ENCODE data around the gene ISL2. TPM values are rescaled to one million over a fixed set of nuclear protein-coding genes. Genes with fewer than 3 reads are reported as not detected.

ISL2 gene
- polyA plus RNA-seq, 1 experiment: 7.7 TPM

DNA sequence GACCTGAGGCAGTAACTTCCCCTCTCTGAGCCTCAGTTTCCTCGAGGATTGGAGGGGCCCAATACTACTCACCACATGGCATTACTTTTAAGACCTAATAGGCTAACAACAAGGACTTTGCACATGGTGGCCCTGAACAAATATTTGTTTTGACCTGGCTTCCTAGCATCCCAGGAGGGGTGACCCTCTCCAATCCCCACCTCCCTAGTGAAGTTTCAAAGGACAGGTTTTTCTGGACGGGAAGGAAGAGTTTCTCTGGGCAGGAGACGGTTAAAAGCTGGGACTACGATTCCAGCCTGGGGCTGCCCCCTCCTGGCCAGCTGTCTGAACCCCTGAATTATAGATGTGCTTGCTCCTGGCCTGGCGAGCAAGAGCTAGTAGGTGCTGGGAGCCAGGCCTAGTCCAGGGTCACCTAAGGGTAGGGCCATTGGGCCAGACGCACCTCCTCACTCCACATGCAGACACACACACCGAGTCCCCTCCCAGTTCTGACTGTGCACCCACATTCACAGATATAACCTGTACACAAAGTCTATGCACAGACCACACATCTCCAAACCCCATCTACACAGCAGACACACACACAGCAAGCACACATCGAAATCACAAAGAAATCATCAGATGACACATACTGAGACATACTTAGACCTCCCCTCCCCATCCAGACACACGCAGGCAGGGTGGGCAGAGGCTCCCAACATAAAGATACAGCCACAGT is 2.7 kb upstream of the ISL2 start:
- no peak for DNase-seq (ENCODE audit: low read depth)
- Histone ChIP-seq H3K27me3 (ENCODE audit: control insufficient read depth, insufficient read depth, low read length) (no peaks in the 10 kb centered on the region), H3K36me3 (ENCODE audit: control insufficient read depth, insufficient read depth, low read length) (peaks cover 2% of the 10 kb centered on the region; the same call in 1 of the 2 replicates), H3K4me3 (ENCODE audit: low read depth, low read length) (no peak overlapping the region)
- ChIA-PET POLR2A (no interaction called here), CTCF (interaction anchor here (1.2 to 1.5 kb wide), 5 partner anchors 11 to 185 kb away, joined by 3 to 4 read pairs (median 3); no protein-coding TSS in a partner anchor)
- TF ChIP-seq, protein P1, sequence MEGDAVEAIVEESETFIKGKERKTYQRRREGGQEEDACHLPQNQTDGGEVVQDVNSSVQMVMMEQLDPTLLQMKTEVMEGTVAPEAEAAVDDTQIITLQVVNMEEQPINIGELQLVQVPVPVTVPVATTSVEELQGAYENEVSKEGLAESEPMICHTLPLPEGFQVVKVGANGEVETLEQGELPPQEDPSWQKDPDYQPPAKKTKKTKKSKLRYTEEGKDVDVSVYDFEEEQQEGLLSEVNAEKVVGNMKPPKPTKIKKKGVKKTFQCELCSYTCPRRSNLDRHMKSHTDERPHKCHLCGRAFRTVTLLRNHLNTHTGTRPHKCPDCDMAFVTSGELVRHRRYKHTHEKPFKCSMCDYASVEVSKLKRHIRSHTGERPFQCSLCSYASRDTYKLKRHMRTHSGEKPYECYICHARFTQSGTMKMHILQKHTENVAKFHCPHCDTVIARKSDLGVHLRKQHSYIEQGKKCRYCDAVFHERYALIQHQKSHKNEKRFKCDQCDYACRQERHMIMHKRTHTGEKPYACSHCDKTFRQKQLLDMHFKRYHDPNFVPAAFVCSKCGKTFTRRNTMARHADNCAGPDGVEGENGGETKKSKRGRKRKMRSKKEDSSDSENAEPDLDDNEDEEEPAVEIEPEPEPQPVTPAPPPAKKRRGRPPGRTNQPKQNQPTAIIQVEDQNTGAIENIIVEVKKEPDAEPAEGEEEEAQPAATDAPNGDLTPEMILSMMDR (IDR thresholded peaks at IDR 0.05; ENCODE audit: insufficient read depth, low read depth, low read length): peak; percentile 36

GRCh38 chr15:76334438-76335306 is 1.9 kb upstream of the ISL2 start:
- no peak for DNase-seq (ENCODE audit: low read depth)
- TF ChIP-seq, protein P1 (IDR thresholded peaks at IDR 0.05; ENCODE audit: insufficient read depth, low read depth, low read length): no peak
- Histone ChIP-seq H3K36me3 (ENCODE audit: control insufficient read depth, insufficient read depth, low read length) (peaks cover 3% of the 10 kb centered on the region; the same call in 1 of the 2 replicates), H3K4me3 (ENCODE audit: low read depth, low read length) (no peak overlapping the region), H3K27me3 (ENCODE audit: control insufficient read depth, insufficient read depth, low read length) (no peaks in the 10 kb centered on the region)
- ChIA-PET CTCF (interaction anchor here (1.3 to 2.4 kb wide), 4 partner anchors 12 to 99 kb away, joined by 3 to 14 read pairs (median 4); no protein-coding TSS in a partner anchor), POLR2A (no interaction called here)

DNA sequence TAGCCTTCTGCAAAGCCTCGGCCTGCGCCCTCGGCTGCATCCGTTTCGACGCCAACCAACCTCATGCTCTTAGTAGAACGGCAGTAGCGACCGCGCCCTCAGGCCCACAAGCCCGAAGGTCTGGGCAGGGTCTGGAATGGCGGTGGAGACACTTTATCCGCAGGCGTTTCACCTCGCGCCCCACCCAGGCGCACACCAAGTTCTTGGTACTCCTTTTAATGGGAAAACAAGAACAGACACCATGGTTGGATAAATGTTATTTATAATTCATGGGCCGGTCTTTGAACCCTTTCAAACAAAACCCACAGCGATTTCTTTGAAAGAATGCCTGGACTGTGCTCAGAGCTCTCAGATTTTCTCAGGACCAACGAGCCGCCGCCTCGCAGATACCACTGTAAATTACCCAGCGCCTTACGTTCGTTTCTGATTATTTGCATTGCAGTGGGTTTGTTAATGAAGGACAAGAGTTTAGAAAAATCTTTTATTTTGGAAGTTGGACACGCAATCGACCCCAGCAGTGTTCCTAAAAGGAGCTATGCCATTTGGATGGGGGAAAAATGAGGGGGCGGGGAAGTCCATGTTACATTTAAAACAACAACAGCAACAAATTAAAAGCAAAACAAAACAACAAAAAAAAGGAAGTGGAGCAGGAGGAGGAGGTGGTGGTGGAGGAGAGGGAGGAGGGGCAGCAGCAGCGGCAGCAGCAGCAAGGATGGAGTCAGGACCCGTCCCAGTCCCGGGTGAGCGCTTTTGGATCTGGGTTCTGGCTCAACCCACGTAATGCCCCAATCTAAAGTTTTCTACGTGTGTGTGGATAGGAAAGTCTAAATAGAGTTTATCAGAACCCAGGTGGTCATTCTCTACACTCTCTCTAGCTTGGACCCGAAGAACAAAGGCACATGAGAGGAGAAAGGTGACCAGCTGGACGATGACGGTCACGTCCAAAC is 993 bp upstream of the ISL2 start:
- POLR2A ChIA-PET: interaction anchor here (0.5 to 0.8 kb wide), 5 partner anchors 12 to 543 kb away, joined by 3 to 4 read pairs (median 3); no protein-coding TSS in a partner anchor
- TF ChIP-seq, protein P1 (IDR thresholded peaks at IDR 0.05; ENCODE audit: insufficient read depth, low read depth, low read length): no peak
- Histone ChIP-seq H3K4me3 (ENCODE audit: low read depth, low read length) (peak overlapping the region; percentile 37), H3K36me3 (ENCODE audit: control insufficient read depth, insufficient read depth, low read length) (peaks cover 5% of the 10 kb centered on the region; the same call in 1 of the 2 replicates), H3K27me3 (ENCODE audit: control insufficient read depth, insufficient read depth, low read length) (no peaks in the 10 kb centered on the region)
- CTCF ChIA-PET: interaction anchor here (0.6 to 2.4 kb wide), 12 partner anchors 11 to 1718 kb away, joined by 3 to 14 read pairs (median 3); no protein-coding TSS in a partner anchor
- no peak for DNase-seq (ENCODE audit: low read depth)

DNA sequence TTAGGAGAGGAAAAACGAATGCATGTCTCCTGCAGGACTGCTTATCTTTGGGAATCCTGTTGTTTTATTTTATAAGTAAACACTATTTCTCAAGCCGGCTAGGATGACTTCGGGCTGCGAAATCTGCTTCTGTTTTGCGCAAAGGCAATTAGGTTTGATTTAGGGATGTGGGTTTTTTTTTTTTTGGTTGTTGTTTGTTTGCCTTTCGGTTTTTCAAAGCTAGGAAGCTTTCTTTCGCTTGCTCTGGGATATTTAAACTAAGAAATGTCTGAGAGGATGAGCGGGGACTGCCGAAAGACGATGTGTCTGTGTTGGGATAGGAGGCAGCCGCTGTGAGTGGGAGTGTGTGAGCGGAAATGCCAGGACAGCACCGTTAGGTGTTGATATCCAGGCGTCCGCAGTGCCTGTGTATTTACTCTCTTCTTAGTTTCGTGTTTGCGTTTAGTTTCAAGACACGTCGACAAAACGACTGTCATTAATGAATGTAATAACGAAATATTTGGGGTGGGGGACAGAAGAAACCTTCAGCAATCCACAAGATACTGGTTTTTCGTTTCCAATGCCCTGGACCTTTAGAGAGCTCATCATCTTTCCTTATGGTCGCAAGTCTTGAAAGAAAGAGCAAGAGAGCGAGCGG is 604 bp downstream of the ISL2 start:
- POLR2A ChIA-PET: interaction anchor here (0.6 kb wide), 5 partner anchors 9 to 1076 kb away, joined by 4 to 7 read pairs (median 5); no protein-coding TSS in a partner anchor
- peak overlapping the region; percentile 74 for H3K4me3 ChIP-seq (ENCODE audit: low read depth, low read length)
- H3K27me3 ChIP-seq (ENCODE audit: control insufficient read depth, insufficient read depth, low read length): no peaks in the 10 kb centered on the region
- CTCF ChIA-PET: interaction anchor here (0.6 to 2.4 kb wide), 5 partner anchors 9 to 504 kb away, joined by 3 to 14 read pairs (median 6); no protein-coding TSS in a partner anchor
- TF ChIP-seq, protein P1 (IDR thresholded peaks at IDR 0.05; ENCODE audit: insufficient read depth, low read depth, low read length): no peak
- peaks cover 13% of the 10 kb centered on the region for H3K36me3 ChIP-seq (ENCODE audit: control insufficient read depth, insufficient read depth, low read length)
- DNase-seq (ENCODE audit: low read depth): no peak
